ENCODE results near the gene MSI2. TPM values are rescaled to one million over a fixed set of nuclear protein-coding genes. Genes with fewer than 3 reads are reported as not detected.

Gene MSI2
- total RNA-seq, 1 donor from 2014 or later: 178 TPM

- intact Hi-C loops (cut with micrococcal nuclease): no loop called here
Observed at GRCh38 chr17:57622683-57623433, 366.5 kb downstream of the MSI2 start.

- intact Hi-C loops (cut with micrococcal nuclease): no loop called here
Observed at GRCh38 chr17:57623620-57624019, 367.3 kb downstream of the MSI2 start.

DNA sequence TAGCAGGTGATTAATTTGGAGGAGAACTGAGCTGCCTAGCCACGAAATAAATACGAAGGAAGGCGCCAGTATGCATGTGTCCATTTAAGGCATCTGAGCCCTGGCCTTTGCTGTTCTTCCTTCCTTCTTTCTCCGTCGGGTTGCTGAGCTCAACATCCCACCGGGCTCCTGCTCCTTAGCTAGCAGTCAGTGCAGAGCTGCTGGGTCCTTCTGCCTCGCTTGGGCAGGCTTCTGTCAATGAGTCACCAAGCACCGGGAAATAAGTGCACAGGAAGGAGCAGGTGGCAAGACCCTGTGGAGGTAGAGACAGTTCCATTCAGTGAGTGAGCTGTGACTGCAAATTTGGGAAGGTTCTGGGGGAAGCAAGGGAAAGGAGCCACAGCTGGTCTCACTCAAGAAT is 368.1 kb downstream of the MSI2 start:
- intact Hi-C loops (cut with micrococcal nuclease): no loop called here

DNA sequence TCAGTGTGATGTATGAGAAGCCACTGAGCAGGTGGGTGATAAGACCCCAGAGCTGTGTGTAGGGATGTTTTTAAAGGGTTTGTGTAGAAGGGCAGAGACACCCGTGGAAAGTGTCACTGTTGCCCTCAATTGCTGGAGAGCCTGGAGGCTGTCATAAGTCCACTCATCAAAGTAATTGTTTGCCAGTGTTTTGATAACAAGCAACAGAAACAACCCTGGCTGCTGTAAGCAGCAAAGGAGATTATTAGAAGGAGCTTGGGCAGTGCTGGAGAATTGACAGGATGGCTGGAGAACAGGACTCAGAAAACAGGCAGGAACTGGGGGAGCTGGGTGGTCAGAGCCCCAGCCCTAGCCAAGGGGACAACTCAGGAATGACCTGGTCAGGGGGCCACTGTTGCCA is 369.2 kb downstream of the MSI2 start:
- intact Hi-C loops (cut with micrococcal nuclease): no loop called here

GRCh38 chr17:57625957-57626356 is 369.6 kb downstream of the MSI2 start:
- intact Hi-C loops (cut with micrococcal nuclease): no loop called here

DNA sequence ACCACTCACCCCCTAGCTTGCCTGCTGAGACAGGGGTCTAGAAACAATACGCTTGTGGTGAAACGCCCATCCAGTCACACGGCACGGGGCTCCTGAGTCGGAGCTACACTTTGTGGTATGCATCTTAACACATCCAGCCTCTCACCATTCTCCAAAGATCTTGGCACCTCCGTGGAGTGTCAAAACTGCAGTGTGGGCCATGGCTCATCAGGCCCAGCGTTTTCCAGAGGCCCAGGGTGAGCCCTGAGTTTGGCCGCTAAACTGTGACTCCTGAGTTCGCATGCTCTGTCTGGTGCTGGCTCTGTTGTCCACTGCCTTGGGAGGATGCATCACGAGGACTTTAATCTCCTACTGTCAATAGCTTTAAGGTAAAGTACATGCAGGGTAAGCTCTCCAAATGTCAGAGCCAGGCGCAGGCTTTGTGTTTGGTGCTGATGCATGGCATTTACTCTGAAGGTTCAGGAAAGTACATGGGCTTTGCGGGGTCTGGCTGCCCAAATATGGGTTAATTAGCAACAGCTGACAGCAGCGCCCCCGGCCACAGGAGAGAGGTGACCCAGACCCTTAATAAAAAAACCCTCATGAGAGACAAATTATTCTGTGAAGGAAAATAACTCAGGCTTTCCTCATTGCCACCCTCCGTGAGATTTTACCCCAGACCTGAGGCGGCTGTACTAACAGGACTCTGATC is 370.3 kb downstream of the MSI2 start:
- intact Hi-C loops (cut with micrococcal nuclease): no loop called here

DNA sequence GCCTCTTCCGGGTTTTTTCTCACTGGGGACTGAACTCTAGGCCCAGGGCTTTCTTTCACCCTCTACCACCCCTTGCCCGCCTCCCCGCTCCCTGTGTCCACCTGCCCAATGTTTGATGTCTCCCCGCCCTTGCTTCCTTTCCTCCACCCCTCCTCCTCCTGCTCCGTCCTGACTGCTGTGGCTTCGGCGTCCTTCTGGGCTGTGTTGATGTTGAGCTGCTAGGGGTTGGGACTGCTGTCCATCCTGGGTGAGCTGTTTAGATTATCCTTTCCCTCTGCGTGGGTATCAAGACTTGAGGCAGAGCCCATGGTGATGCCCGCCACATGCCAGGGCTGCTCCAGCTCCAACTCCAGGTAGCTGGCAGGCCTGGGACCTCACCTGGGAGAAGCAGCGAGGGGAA is 371.3 kb downstream of the MSI2 start:
- intact Hi-C loops (cut with micrococcal nuclease): no loop called here

DNA sequence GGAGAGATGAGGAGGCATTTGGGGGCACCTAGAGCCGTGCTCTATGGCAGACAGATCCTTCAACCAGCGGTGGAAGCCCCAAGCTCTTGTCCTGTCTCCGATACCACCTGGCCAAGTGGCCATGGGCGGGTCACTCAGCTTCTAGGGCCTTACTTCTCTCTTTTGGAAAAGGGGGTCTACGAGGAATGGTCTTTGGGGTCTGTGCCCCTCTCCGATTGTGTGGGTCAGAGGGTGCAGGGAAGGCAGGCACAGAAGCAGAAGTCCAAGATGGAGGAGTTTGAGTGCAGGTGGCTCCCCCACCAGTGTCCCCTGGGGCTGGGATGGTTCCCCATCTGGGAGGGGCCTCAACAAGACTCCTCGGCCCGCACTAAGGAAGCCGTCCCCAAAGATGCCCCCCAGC is 372.1 kb downstream of the MSI2 start:
- intact Hi-C loops (cut with micrococcal nuclease): no loop called here

GRCh38 chr17:57629470-57629869 is 373.1 kb downstream of the MSI2 start:
- intact Hi-C loops (cut with micrococcal nuclease): no loop called here

- intact Hi-C loops (cut with micrococcal nuclease): no loop called here
Observed at GRCh38 chr17:57629886-57630285, 373.6 kb downstream of the MSI2 start.

DNA sequence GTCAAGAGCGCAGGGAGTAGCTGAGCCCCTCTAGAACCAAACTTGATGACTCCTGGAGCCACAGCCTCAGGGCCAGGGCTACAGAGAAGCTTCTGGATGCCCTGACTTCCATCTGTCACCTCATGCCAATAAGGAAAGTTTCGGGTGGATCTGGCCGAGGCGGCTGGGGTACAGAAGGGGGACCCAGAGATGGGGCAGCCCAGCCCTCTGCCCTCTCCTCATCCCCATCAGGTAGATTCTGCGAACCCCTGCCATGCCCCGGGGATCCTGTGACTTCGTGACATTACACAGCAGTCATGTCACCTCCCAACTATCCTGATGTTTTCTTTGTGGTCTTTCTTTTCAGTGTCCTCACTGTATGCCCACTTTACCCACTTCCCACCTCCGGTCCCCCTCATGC is 374.4 kb downstream of the MSI2 start:
- intact Hi-C loops (cut with micrococcal nuclease): no loop called here

DNA sequence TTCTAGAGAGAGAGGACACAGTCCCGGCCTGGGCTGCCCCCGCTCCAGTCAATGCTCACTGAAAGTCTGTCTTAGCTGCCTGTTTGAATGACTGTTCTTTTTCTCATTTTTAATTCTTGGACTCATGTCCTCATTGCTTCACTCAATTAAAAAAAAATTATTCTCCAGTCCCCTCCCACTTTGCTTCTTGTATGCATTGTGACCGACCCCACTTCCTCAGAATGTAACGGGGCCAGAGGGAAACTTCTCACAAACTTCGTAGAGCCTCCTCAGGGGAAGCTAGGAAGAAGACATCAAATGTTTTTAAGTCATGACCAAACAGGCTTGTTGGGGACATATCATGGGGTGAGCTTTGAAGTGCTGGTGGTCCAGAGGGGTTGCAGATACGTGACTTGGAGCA is 375.5 kb downstream of the MSI2 start:
- intact Hi-C loops (cut with micrococcal nuclease): no loop called here

DNA sequence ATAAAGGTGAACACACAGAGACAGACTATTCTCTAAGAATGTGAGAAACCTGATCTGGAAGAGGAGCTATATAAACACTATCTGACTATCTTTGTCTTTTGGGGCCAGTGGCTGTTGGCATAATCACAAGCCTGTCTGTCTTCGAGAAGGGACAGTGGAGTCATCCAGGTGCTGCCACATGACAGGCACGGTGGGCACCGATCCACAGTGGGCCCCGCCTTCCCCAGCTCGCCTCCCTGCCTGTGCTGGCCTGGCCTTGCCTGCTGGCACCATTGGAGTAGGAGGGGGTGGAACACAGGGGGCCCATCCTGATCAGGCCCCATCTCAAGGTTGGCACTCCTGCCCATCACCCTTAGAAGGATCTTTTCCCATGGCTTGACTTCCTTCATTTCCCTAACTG is 376.0 kb downstream of the MSI2 start:
- intact Hi-C loops (cut with micrococcal nuclease): no loop called here

DNA sequence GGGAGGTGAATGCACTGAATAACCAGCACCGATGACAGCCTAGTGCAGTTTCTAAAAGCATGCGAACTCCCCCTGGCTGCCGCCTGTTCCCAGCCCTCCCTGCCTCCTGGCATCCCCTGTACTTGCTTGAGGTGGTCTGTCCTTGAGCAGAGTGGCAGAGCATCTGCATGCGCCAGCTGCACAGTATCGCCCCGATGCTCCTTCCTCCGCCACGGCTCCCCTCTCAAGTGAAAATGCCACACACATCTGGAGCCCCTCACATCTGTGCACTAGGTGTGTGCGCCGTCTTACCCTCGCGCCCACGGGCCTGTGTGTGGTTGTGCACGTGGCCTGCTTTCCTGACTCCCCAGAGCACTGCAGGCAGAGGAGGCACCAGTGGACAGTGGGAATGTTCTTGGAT is 376.9 kb downstream of the MSI2 start:
- intact Hi-C loops (cut with micrococcal nuclease): no loop called here

DNA sequence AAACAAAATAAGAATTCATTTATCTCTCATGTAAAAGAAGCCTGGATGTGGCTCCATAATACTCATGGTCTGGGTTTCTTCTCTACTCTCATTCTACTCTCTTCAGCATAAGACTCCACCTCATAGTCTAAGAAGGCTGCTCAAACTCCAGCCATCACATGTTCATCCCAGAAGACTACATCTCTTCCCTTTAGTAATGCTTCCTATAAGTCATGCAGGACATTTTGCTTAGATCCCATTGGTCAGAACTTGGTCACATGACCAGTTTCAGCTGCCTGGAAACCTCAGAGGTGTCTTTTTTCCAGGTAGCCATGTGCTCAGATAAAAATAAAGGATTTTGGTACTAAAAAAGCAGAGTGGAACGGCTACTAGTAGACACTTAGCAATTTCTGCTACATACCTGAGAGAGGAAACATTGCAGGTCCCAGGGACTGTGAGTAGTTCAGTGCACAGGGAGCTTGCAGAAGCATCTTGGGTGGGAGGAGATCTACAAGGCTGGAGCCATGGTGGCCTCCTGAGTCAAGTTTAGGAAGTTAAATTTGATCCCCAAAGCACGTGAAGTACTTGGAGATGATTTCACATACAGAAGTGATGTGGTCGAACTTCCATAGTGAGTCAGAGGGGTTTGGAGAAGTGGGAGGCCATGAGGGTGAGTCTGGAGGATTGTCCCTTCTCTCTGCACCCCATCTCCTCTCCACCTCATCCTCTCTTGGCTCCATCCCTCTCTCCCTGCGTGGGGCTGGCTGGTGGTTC is 378.6 kb downstream of the MSI2 start:
- intact Hi-C loops (cut with micrococcal nuclease): no loop called here

- intact Hi-C loops (cut with micrococcal nuclease): no loop called here
Observed at GRCh38 chr17:57636274-57636673, 380.0 kb downstream of the MSI2 start.

DNA sequence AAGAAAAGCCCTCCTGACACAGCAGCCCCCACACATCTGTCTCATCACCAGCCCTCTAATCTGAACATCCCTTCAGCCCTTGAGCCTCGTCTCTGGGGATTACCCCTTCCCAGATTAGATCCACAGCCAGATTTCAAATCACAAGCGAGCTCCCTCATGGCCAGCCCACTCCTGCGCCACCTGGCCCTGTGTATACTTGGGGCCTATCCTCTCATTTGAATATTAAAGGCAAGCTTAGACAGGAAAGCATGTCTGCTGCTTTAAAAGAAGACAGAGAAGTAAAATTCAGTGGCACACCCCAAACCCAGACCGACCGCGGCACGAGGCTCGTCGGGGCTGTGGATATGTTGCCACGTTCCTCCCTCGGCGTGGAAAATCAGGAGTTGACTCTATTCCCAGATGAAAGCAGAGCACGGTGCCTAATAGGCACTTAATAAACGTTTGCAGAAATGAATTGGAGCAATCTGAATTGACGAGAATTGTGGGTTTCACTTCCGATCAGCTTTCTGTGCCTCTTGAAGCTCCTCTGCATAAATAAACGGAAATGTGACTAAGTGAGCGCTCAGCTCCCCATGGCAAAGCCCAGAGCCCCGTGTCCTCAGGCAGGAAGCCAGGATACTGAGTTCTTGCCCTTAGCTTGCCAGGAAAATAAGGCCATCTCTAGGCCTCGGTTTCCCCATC is 380.8 kb downstream of the MSI2 start:
- intact Hi-C loops (cut with micrococcal nuclease): no loop called here

DNA sequence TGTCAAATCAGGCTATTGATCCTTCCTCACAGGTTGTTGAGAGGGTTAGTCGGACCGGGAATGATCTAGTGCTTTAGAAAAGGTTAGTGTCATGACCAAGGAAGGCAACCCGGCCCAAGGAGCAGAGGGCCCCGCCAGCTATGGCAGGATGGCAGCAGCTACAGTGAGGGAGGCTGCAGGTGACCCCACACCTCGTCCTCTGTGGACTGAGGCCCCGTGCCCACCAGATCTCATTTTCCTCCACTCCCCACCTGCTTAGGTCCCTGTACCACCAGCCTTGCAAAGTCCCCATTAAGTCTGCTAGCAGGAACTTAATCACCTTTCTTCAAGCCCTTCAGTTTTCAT is 381.3 kb downstream of the MSI2 start:
- intact Hi-C loops (cut with micrococcal nuclease): no loop called here

DNA sequence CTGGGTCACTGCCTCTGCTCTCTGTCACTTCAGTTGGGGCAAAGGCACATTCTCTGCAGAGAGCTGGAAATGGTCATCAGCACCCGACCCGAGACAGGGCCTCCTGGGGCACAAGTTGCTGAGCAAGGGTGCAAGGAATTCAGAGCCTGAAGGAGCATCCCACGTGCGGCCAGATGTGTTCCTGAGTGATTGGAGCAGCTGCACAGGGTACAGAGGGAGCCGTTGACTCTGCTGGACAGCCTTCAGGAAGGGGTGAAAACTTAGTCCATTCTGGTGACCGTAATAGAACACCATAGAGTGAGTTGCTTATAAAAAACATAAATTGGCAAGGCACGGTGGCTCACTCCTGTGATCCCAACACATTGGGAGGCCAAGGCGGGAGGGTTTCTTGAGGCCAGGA is 382.0 kb downstream of the MSI2 start:
- intact Hi-C loops (cut with micrococcal nuclease): no loop called here

- intact Hi-C loops (cut with micrococcal nuclease): no loop called here
Observed at GRCh38 chr17:57639381-57639780, 383.1 kb downstream of the MSI2 start.

GRCh38 chr17:57640079-57640478 is 383.8 kb downstream of the MSI2 start:
- intact Hi-C loops (cut with micrococcal nuclease): no loop called here

GRCh38 chr17:57641761-57642160 is 385.4 kb downstream of the MSI2 start:
- intact Hi-C loops (cut with micrococcal nuclease): no loop called here

All from T-helper 1 cell treated with Interleukin-12 subunit alpha and Interleukin-12 subunit beta and Interleukin-4 antibody, amounts not matched to agents 30 ng/mL and 1 ng/mL, for 36 hours (primary cell).